Prostate gland (tissue), 2 donors: ENCODE measurements around the gene NME3.

Experiments
- CTCF ChIP-seq, 4 experiments: fragments of 200-600 bp in 2 of 4; fragments of 450-650 bp in 2 of 4; sonication (generic) in 2 of 4; IDR thresholded peaks; 1 replicate in 3 of 4; 2 replicates in 1 of 4; pipeline ENCODE4 v1.5.1; 2016 to 2019; ENCODE audit warnings: antibody characterized with exemption in 4 of 4, mild to moderate bottlenecking in 2 of 4, moderate library complexity in 2 of 4
- POLR2A ChIP-seq: fragments of 450-650 bp; IDR thresholded peaks from one replicate; pipeline ENCODE4 v1.6.1; 2016; ENCODE audit warnings: antibody characterized with exemption, mild to moderate bottlenecking
- POLR2AphosphoS5 ChIP-seq: sonication (generic); formaldehyde crosslinking; IDR thresholded peaks from one replicate; pipeline ENCODE4 v1.6.1; 2017; ENCODE audit warnings: antibody characterized with exemption

- TF ChIP-seq CTCF (IDR thresholded peaks at IDR 0.05) (no peak), POLR2A (no peak), POLR2AphosphoS5 (no peak)
Observed at GRCh38 chr16:1745181-1745899, 26.0 kb downstream of the NME3 start.
